Measurements from ENCODE around the gene ATF4. TPM values are rescaled to one million over a fixed set of nuclear protein-coding genes. Genes with fewer than 3 reads are reported as not detected.

ATF4 gene
- total RNA-seq, 2 experiments from 2014 or later: 720 to 732 TPM

DNA sequence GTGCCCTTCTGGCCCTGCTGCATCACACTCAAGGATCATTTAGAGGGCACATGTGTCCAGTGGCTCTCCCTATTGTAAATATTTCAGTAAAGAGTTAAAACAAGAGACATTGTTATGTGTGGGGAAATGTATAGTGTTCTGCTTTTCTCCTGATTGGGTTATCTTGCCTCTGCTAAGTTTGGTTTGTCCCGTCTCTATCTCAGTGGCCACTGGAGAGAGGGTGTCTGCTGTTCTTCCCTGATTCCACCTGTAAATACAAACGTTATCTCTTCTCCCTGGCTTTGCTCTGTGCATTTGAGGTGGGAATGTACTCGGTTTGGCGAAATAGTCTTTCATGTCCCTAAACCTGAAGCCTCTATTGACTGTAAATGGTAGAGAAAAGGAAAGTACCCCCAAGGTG is 12.0 kb upstream of the ATF4 start:
- Histone ChIP-seq H3K9me3 (ENCODE audit: low read length) (no peaks in the 10 kb centered on the region), H3K9me2 (ENCODE audit: insufficient read depth, low read length) (no peaks in the 10 kb centered on the region), H3K4me1 (ENCODE audit: insufficient read depth, low read length, poor library complexity, severe bottlenecking) (peaks cover 11% of the 10 kb centered on the region), H2AFZ (ENCODE audit: low read length) (no peak overlapping the region), H3K4me2 (ENCODE audit: low read length) (no peak overlapping the region), H3K27ac (ENCODE audit: low read depth, low read length, poor library complexity, severe bottlenecking) (no peak overlapping the region), H4K20me1 (ENCODE audit: insufficient read depth, low read length) (peaks cover 17% of the 10 kb centered on the region), H3K36me3 (ENCODE audit: insufficient read depth, low read length) (peaks cover 100% of the 10 kb centered on the region), H3K79me2 (ENCODE audit: insufficient read depth, low read depth, low read length) (peaks cover 49% of the 10 kb centered on the region), H3K4me3 (ENCODE audit: low read depth, low read length, poor library complexity, severe bottlenecking) (no peak overlapping the region)
- intact Hi-C loops (cut with micrococcal nuclease; ENCODE audit: unreplicated experiment): no loop called here
- DNase-seq (ENCODE audit: low spot score): no peak
- TF ChIP-seq, protein P1, sequence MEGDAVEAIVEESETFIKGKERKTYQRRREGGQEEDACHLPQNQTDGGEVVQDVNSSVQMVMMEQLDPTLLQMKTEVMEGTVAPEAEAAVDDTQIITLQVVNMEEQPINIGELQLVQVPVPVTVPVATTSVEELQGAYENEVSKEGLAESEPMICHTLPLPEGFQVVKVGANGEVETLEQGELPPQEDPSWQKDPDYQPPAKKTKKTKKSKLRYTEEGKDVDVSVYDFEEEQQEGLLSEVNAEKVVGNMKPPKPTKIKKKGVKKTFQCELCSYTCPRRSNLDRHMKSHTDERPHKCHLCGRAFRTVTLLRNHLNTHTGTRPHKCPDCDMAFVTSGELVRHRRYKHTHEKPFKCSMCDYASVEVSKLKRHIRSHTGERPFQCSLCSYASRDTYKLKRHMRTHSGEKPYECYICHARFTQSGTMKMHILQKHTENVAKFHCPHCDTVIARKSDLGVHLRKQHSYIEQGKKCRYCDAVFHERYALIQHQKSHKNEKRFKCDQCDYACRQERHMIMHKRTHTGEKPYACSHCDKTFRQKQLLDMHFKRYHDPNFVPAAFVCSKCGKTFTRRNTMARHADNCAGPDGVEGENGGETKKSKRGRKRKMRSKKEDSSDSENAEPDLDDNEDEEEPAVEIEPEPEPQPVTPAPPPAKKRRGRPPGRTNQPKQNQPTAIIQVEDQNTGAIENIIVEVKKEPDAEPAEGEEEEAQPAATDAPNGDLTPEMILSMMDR (conservative IDR thresholded peaks at IDR 0.05; ENCODE audit: low read length): no peak
- TF ChIP-seq EZH2phosphoT487 (IDR thresholded peaks at IDR 0.05; ENCODE audit: borderline replicate concordance, low read depth, low read length): no peak
- POLR2A ChIA-PET: no interaction called here
- no TSS peak for BruUV-seq (replicated peaks)
- CTCF ChIA-PET (ENCODE audit: unreplicated experiment): no interaction called here

DNA sequence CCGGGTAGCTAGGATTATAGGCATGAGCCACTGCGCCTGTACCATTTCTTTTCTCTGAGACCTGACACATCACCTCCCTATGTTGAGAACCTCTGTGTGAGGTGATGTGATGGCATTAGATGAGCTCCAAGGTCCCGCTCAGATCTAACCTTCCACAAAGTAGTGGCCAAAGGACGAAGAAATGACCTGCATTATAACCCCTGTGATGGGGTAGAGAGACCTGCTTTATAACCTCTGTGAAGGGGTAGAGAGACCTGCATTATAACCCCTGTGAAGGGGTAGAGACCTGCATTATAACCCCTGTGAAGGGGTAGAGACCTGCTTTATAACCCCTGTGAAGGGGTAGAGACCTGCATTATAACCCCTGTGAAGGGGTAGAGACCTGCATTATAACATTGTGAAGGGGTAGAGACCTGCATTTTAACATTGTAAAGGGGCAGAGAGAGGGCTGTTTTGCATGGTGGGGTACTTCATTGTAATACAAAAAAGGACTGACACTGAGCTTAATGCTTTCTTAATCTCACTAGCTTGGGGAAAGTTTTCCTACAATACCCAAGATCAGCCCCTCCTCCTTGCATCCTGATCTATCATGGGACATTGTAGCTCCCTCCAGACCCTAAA is 9.7 kb upstream of the ATF4 start:
- TF ChIP-seq, protein P1 (conservative IDR thresholded peaks at IDR 0.05; ENCODE audit: low read length): no peak
- TF ChIP-seq EZH2phosphoT487 (IDR thresholded peaks at IDR 0.05; ENCODE audit: borderline replicate concordance, low read depth, low read length): no peak
- BruUV-seq (replicated peaks): no TSS peak
- no peak overlapping the region for H3K4me2 ChIP-seq (ENCODE audit: low read length)
- H3K36me3 ChIP-seq (ENCODE audit: insufficient read depth, low read length): peaks cover 100% of the 10 kb centered on the region
- H3K9me3 ChIP-seq (ENCODE audit: low read length): no peaks in the 10 kb centered on the region
- peaks cover 43% of the 10 kb centered on the region; the same call in 1 of the 2 replicates for H3K79me2 ChIP-seq (ENCODE audit: insufficient read depth, low read depth, low read length)
- no peak for DNase-seq (ENCODE audit: low spot score)
- peaks cover 8% of the 10 kb centered on the region; the same call in 1 of the 2 replicates for H4K20me1 ChIP-seq (ENCODE audit: insufficient read depth, low read length)
- no peak overlapping the region for H3K27ac ChIP-seq (ENCODE audit: low read depth, low read length, poor library complexity, severe bottlenecking)
- no peak overlapping the region for H2AFZ ChIP-seq (ENCODE audit: low read length)
- ChIA-PET CTCF (ENCODE audit: unreplicated experiment) (no interaction called here), POLR2A (interaction anchor here (0.6 kb wide), 1 partner anchor 1020 kb away, joined by 7 read pairs; no protein-coding TSS in a partner anchor)
- H3K9me2 ChIP-seq (ENCODE audit: insufficient read depth, low read length): no peaks in the 10 kb centered on the region
- peaks cover 15% of the 10 kb centered on the region for H3K4me1 ChIP-seq (ENCODE audit: insufficient read depth, low read length, poor library complexity, severe bottlenecking)
- intact Hi-C loops (cut with micrococcal nuclease; ENCODE audit: unreplicated experiment): loop anchor here (5.0 kb wide), 1 partner anchor 168 kb away; no protein-coding TSS in a partner anchor
- H3K4me3 ChIP-seq (ENCODE audit: low read depth, low read length, poor library complexity, severe bottlenecking): no peak overlapping the region

DNA sequence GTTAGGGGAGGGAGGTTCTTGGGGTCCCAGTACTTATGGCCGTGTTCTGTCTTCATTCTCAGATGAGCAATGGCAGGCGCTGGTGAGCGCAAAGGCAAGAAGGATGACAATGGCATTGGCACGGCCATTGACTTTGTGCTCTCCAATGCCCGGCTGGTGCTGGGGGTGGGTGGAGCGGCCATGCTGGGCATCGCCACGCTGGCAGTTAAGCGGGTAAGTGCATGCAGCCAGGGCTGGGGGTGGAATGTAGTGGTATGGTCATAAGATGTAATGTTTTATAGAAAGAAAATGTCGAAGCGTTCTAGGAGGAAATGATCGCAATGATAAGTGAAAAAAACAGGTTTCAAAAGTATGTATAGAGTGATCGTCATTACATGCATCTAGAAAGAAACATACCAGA is 9.1 kb upstream of the ATF4 start:
- Histone ChIP-seq H2AFZ (ENCODE audit: low read length) (no peak overlapping the region), H4K20me1 (ENCODE audit: insufficient read depth, low read length) (peaks cover 2% of the 10 kb centered on the region; the same call in 1 of the 2 replicates), H3K4me2 (ENCODE audit: low read length) (no peak overlapping the region), H3K4me1 (ENCODE audit: insufficient read depth, low read length, poor library complexity, severe bottlenecking) (peaks cover 21% of the 10 kb centered on the region), H3K36me3 (ENCODE audit: insufficient read depth, low read length) (peaks cover 100% of the 10 kb centered on the region), H3K4me3 (ENCODE audit: low read depth, low read length, poor library complexity, severe bottlenecking) (no peak overlapping the region), H3K79me2 (ENCODE audit: insufficient read depth, low read depth, low read length) (peaks cover 43% of the 10 kb centered on the region; the same call in 1 of the 2 replicates), H3K27ac (ENCODE audit: low read depth, low read length, poor library complexity, severe bottlenecking) (no peak overlapping the region), H3K9me3 (ENCODE audit: low read length) (no peaks in the 10 kb centered on the region), H3K9me2 (ENCODE audit: insufficient read depth, low read length) (no peaks in the 10 kb centered on the region)
- no TSS peak for BruUV-seq (replicated peaks)
- DNase-seq (ENCODE audit: low spot score): no peak
- no peak for TF ChIP-seq EZH2phosphoT487 (IDR thresholded peaks at IDR 0.05; ENCODE audit: borderline replicate concordance, low read depth, low read length)
- TF ChIP-seq, protein P1 (conservative IDR thresholded peaks at IDR 0.05; ENCODE audit: low read length): no peak
- intact Hi-C loops (cut with micrococcal nuclease; ENCODE audit: unreplicated experiment): loop anchor here (5.0 kb wide), 1 partner anchor 169 kb away; no protein-coding TSS in a partner anchor
- ChIA-PET POLR2A (no interaction called here), CTCF (ENCODE audit: unreplicated experiment) (no interaction called here)

Data from OCI-LY7 (cell line).